Anterior cingulate cortex (tissue), 58 donors: ENCODE data around the gene TIMP1.

Experiments used
- DNase-seq, 58 donors: peaks; one replicate each; lab custom pipeline; 2025; lab: John Stamatoyannopoulos, UW

Gene TIMP1

GRCh38 chrX:47572773-47573340 is 9.4 kb upstream of the TIMP1 start:
- DNase-seq = no peak

DNA sequence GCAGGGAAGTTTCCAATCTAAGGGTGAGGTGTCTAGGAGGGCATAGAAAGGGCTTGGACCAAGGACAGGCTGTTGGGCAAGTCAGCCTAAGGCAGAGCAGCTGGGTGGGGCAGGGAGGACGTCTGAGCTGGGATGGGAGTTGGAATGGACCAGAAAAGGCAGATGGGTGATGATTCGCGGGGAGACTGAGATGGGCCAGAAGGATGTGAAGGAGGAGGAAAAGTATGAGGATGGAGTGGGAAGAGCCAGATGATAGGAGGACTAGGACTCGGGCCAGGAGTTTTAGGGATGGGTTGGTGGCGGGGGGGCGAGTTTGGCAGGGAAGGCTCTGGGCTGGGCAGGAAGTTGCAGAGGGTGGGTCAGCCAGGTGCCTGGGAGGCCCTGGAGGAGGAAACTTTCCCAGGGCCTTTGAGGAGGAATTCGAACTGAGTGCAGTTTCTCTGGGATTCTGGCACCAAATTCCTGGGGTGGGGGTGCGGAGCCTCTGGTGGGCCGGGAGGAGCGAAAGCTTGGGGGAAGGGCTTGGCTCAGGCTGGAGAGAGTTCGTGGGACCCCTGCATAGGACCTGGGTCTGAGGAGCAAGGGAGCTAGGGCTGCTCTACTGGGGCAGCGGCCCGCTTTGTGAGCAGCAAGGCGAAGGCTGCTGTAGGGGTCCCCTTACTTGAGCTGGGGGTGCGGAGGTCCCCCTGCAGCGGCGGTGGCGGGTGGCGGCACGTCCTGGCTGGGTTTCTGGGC is 8.7 kb upstream of the TIMP1 start:
- peak in 6 of 58 donors; percentile 1 to 40 (median 8) for DNase-seq

GRCh38 chrX:47574076-47574546 is 8.1 kb upstream of the TIMP1 start:
- DNase-seq = no peak

DNA sequence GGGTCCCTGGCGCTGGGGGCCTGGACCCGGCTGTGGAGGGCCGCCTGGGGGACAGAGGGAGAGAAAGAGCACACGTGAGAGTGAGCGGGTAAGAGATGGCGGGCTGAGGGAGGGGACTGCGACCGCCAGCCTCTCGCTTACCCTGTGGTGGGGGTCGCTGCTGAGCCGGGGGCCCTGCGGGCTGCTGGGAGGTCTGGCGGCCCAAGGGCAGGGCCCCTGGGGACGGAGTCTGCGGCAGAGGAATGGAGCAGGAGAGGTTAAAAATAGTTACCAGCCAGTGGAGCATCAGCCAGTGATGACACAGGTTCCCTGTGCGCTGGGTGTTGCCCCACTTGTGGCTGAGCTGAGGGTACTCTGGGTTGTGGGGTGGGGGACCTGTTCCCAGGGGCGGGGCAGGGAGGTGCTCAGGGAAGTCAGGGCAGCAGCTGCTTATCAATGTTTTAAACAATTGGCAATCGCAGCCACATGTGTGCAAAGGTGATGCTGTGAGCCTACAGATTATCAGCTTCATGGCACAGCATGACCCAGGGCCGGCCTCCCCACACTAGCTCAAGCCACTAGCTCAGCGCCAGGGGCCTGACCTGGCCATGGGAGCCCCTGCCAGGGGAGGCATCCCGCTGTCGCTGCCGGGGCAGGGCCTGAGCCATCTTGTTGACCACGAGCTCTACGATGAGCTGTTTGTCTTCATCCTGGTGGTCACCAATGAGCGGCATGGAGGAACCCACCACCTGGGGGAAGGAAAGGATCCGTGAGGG is 7.5 kb upstream of the TIMP1 start:
- no peak for DNase-seq

- DNase-seq = no peak
Observed at GRCh38 chrX:47576021-47576898, 6.0 kb upstream of the TIMP1 start.

- no peak for DNase-seq
Observed at GRCh38 chrX:47577424-47577823, 4.8 kb upstream of the TIMP1 start.

DNA sequence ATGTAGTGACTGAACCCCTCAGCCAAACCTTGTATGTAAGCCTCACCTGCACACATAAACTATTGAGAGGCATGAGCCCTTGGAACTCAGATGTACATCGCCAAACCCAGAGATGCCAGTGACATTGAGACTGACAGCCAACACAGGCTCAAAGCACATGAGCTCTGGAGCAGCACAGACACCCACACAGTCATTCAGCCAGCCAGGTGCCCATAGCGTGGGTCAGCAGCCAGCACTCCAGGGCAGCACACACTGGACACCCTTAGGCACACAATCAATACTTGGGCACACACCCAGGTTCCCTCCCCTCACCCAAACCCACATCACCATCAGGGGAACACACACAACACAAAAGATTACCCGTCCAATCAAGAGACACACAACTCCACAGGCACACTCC is 4.3 kb upstream of the TIMP1 start:
- DNase-seq = no peak

DNA sequence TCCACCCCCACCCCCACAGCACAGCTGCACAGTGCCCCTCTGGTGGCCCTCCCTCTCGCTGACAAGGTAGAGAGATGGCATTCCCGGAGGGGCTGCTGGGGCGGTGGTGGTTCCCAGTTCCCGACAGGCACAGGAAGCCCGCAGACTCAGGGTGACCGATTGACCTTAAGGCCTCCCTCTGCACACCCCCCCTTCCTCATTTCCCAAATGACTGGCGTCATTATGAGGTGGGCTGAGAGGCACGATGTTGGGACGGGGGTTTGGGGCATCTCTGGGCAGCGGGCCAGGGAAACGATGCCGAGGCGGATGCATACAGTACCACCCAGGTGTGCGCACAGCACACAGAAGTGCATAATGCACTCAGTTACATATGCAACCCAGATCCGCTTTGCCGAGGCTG is 3.5 kb upstream of the TIMP1 start:
- DNase-seq = no peak

DNA sequence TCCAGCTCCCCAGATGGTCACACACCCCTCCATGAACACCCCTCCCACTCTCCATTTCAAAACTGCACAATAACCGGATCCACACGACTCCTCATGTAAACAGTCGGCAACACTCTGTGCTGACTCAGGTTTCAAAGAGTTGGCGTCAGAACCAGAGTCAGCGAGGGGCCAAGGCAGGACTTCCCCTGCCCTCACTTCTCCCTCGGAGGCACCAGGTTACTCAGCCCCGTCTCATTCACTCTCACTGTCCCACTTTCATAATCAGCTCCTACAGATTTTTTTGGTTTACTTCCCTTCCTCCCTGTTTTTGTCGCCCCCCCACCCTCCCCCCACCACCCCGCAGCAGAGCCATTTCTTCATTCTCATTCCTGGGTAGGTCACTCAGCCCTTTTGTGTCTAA is 2.7 kb upstream of the TIMP1 start:
- no peak for DNase-seq

DNA sequence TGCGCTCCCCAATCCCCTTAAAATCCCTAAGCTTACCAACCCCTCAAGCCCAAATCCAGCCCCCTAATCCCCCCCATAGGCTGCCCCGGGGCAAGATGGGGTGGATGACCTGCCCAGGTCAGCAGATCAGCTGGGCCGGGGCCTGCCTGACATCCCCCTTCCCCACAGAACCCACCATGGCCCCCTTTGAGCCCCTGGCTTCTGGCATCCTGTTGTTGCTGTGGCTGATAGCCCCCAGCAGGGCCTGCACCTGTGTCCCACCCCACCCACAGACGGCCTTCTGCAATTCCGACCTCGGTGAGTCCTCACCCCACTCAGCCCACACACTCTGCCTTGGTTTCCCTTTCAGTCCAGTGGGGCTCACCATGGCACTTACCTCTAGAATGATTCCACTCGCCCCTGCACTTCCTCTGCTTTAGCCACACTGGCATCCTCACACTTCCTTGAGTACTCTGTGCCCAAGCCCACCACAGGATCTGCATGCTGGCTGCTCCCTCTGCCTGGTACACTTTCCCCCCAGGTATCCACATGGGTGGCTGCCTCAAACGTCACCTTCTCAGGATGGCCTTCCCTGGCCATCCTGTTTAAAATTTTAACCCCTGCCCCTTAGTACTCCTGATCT is 1.1 kb downstream of the TIMP1 start:
- DNase-seq = no peak

DNA sequence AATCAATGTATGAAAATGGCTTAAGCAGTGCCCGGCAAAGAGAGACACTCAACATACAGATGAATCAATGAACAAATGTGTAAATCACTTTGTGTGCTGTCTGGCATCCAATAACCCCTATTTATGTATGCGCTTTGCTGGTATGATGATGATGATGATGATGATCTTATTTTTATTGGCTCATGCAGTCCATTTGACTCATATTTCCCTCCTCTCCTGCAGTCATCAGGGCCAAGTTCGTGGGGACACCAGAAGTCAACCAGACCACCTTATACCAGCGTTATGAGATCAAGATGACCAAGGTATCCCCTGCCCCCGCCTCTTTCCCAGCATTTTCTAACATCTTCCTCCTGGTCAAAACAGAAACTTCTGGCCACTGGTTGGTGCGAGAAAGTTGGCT is 2.5 kb downstream of the TIMP1 start:
- no peak for DNase-seq

DNA sequence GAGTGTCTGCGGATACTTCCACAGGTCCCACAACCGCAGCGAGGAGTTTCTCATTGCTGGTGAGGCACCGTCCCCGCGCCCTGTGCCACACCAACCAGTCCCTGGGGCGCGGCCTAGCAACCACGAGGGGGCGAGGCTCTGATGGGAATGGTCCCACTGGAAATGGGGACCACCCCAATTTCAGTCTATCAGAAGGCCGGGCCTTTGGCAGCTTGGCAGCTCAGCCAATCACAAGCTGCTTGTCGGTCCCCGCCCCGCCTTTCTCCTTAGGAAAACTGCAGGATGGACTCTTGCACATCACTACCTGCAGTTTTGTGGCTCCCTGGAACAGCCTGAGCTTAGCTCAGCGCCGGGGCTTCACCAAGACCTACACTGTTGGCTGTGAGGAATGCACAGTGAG is 3.0 kb downstream of the TIMP1 start:
- DNase-seq = no peak

GRCh38 chrX:47586043-47586787 is 4.0 kb downstream of the TIMP1 start:
- DNase-seq = no peak

- no peak for DNase-seq
Observed at GRCh38 chrX:47587091-47587891, 5.1 kb downstream of the TIMP1 start.

DNA sequence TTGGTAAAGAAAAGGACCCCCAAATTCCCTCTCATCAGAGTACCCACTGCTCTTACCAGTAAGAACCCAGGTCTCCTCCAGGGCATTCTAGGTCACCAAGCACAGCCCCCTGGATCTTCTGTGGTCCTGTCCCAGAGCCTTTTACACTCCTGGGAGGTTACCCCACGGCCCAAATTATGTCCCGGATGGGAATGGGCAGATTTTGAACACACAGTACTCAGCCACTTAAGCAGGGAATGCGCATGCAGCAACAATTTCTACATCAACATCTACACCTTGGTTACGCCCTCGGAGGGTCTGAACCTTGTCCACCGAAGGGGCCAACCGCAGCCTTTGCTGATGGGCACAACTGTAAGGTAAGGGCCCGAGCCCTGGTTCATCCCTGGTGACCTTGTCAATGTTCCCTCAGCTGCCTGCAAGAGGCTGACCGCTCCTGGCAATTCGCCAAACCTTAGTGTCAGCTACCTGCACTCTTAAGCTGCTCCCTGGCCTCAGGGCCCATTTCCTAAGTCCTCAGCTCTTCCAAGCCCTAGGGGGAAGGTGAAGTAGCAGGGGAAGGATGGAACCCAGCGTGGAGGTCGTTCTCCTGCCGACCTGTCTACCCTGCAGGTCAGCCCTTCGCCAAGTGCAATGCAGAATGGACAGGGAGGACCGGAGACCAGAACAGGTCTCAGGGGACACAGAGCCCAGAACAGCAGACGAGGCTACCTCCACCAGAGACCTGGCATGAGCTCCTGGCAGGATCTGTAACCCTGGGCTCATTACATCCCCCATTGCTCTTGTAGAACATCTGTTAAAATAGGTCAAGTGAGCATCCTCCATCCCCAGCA is 5.9 kb downstream of the TIMP1 start:
- no peak for DNase-seq

GRCh38 chrX:47590984-47591383 is 8.7 kb downstream of the TIMP1 start:
- DNase-seq = no peak

DNA sequence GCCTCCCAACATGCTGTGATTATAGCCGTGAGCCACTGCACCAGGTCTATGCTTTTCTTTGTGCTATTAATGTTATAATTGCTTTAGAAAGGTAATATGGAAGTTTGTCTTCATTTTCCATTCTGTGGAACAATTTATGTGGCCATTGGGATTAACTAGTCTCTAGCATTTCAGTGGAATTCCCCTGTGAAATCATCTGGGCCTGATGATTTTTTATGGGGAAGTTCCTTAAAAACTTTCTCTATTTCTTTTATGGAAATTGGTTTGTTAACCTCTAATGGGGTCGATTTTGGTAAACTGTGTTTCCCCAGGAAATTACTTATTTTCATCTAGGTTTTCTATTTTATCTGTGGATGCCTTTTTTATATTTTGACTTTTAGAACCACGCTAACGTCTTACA is 11.3 kb downstream of the TIMP1 start:
- DNase-seq = no peak
